PFSK-1 (cell line): ENCODE results near the gene ADCY7.

Source experiments
- FOXP2 ChIP-seq: optimal IDR thresholded peaks from 2 replicates; pipeline ENCODE3; 2011; ENCODE audit warnings: borderline replicate concordance, control low read depth, inconsistent platforms; ENCODE audit not compliant: insufficient read depth; ENCODE audit errors: extremely low read length, extremely low read depth
- POLR2AphosphoS5 ChIP-seq: IDR thresholded peaks from 2 replicates; pipeline ENCODE4 v1.6.1; 2012; ENCODE audit warnings: low read depth, mild to moderate bottlenecking, control low read depth, low read length, moderate library complexity
- SIN3A ChIP-seq: IDR thresholded peaks from 2 replicates; pipeline ENCODE4 v1.6.1; 2012; ENCODE audit warnings: mild to moderate bottlenecking, low read length, moderate library complexity, borderline replicate concordance; ENCODE audit not compliant: insufficient read depth
- TAF1 ChIP-seq: IDR thresholded peaks from 2 replicates; pipeline ENCODE4 v1.6.1; 2012; ENCODE audit warnings: low read length, control low read depth, borderline replicate concordance; ENCODE audit not compliant: insufficient read depth
- TF ChIP-seq, protein P1 (sequence below), 2 experiments: IDR thresholded peaks; 2 replicates each; pipeline versions ENCODE4 v1.6.1 to v1.8.0; 2011 to 2012; ENCODE audit warnings: low read depth in 2 of 2, low read length in 2 of 2, control low read depth in 1 of 2, inconsistent platforms in 1 of 2, mild to moderate bottlenecking in 1 of 2, moderate library complexity in 1 of 2; ENCODE audit not compliant: insufficient read depth in 1 of 2

ADCY7 gene

GRCh38 chr16:50254072-50254471 lies 12.3 kb upstream of the ADCY7 start:
- TF ChIP-seq TAF1 (no peak), SIN3A (no peak), FOXP2 (no peak), POLR2AphosphoS5 (no peak)
- TF ChIP-seq, protein P1, sequence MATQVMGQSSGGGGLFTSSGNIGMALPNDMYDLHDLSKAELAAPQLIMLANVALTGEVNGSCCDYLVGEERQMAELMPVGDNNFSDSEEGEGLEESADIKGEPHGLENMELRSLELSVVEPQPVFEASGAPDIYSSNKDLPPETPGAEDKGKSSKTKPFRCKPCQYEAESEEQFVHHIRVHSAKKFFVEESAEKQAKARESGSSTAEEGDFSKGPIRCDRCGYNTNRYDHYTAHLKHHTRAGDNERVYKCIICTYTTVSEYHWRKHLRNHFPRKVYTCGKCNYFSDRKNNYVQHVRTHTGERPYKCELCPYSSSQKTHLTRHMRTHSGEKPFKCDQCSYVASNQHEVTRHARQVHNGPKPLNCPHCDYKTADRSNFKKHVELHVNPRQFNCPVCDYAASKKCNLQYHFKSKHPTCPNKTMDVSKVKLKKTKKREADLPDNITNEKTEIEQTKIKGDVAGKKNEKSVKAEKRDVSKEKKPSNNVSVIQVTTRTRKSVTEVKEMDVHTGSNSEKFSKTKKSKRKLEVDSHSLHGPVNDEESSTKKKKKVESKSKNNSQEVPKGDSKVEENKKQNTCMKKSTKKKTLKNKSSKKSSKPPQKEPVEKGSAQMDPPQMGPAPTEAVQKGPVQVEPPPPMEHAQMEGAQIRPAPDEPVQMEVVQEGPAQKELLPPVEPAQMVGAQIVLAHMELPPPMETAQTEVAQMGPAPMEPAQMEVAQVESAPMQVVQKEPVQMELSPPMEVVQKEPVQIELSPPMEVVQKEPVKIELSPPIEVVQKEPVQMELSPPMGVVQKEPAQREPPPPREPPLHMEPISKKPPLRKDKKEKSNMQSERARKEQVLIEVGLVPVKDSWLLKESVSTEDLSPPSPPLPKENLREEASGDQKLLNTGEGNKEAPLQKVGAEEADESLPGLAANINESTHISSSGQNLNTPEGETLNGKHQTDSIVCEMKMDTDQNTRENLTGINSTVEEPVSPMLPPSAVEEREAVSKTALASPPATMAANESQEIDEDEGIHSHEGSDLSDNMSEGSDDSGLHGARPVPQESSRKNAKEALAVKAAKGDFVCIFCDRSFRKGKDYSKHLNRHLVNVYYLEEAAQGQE (IDR thresholded peaks at IDR 0.05; ENCODE audit: insufficient read depth in 1 of 2, low read depth in 2 of 2, low read length in 2 of 2), result no peak

DNA sequence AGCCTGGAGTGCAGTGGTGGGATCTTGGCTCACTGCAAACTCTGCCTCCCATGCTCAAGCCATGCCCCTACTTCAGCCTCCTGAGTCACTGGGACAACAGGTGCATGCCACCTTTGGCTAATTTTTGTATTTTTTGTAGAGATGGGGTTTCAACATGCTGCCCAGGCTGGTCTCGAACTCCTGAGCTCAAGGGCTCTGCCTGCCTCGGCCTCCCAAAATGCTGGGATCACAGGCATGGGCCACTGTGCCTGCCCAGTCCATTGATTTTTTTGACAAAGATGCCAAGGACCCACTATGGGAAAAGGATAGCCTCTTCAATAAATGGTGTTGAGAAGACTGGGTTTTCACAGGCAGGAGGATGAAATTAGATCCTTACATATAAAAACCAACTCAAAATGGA lies 10.8 kb upstream of the ADCY7 start:
- no peak for TF ChIP-seq SIN3A

DNA sequence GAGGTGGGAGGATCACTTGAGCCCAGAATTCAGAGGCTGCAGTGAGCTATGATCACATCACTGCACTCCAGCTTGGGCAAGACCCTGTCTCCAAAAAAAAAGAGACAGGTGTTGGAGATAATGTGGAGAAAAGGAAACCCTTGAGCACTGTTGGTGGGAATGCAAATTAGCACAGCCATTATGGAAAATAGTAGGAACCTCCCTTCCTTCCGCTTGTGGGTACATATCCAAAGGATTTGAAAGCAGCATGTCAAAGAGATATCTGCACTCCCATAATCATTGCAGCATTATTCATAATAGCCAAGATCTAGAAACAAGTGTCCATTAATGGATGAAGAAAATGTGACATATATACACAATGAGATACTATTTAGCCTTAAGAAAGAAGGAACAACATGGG lies 9.7 kb upstream of the ADCY7 start:
- TF ChIP-seq FOXP2 (no peak), TAF1 (no peak), POLR2AphosphoS5 (no peak), SIN3A (no peak)
- TF ChIP-seq, protein P1 (IDR thresholded peaks at IDR 0.05; ENCODE audit: insufficient read depth in 1 of 2, low read depth in 2 of 2, low read length in 2 of 2), result no peak

GRCh38 chr16:50257876-50258275 lies 8.5 kb upstream of the ADCY7 start:
- TF ChIP-seq, protein P1 (IDR thresholded peaks at IDR 0.05; ENCODE audit: insufficient read depth in 1 of 2, low read depth in 2 of 2, low read length in 2 of 2), result no peak
- TF ChIP-seq FOXP2 (no peak), POLR2AphosphoS5 (no peak), SIN3A (no peak), TAF1 (no peak)

- TF ChIP-seq POLR2AphosphoS5 (no peak), SIN3A (no peak), FOXP2 (no peak), TAF1 (no peak)
- TF ChIP-seq, protein P1 (IDR thresholded peaks at IDR 0.05; ENCODE audit: insufficient read depth in 1 of 2, low read depth in 2 of 2, low read length in 2 of 2), result no peak
Measured at GRCh38 chr16:50259334-50260205, 6.8 kb upstream of the ADCY7 start.
